ENCODE measurements around the gene GABARAPL1.
"Not testable (repeated sequence)": the region's sequence is repeated elsewhere in the genome, so short reads cannot be mapped to it uniquely, and the experiment has no call there.

Gene GABARAPL1

GRCh38 chr12:10197879-10198278 lies 14.8 kb upstream of the GABARAPL1 start:
- DNase-seq (ENCODE audit: low read depth) = no peak

- DNase-seq (ENCODE audit: low read depth) = not testable (repeated sequence)
Measured at GRCh38 chr12:10204495-10204894, 8.2 kb upstream of the GABARAPL1 start.

- DNase-seq (ENCODE audit: low read depth) = no peak
Measured at GRCh38 chr12:10205220-10205807, 7.4 kb upstream of the GABARAPL1 start.

GRCh38 chr12:10207136-10207535 lies 5.5 kb upstream of the GABARAPL1 start:
- no peak for DNase-seq (ENCODE audit: low read depth)

- no peak for DNase-seq (ENCODE audit: low read depth)
Measured at GRCh38 chr12:10210225-10210624, 2.5 kb upstream of the GABARAPL1 start.

- DNase-seq (ENCODE audit: low read depth) = no peak
Measured at GRCh38 chr12:10211101-10211939, 1.4 kb upstream of the GABARAPL1 start.

GRCh38 chr12:10211940-10212738 lies 538 bp upstream of the GABARAPL1 start:
- peak; percentile 63 for DNase-seq (ENCODE audit: low read depth)

- DNase-seq (ENCODE audit: low read depth) = peak; percentile 51
Measured at GRCh38 chr12:10213168-10214135, 775 bp downstream of the GABARAPL1 start.

- no peak for DNase-seq (ENCODE audit: low read depth)
Measured at GRCh38 chr12:10214136-10214894, 1.6 kb downstream of the GABARAPL1 start.

- DNase-seq (ENCODE audit: low read depth) = no peak
Measured at GRCh38 chr12:10214895-10215267, 2.2 kb downstream of the GABARAPL1 start.

GRCh38 chr12:10215436-10215835 lies 2.8 kb downstream of the GABARAPL1 start:
- no peak for DNase-seq (ENCODE audit: low read depth)

GRCh38 chr12:10215946-10216345 lies 3.3 kb downstream of the GABARAPL1 start:
- DNase-seq (ENCODE audit: low read depth) = not testable (repeated sequence)

- DNase-seq (ENCODE audit: low read depth) = no peak
Measured at GRCh38 chr12:10218021-10218420, 5.3 kb downstream of the GABARAPL1 start.

GRCh38 chr12:10220398-10221077 lies 7.9 kb downstream of the GABARAPL1 start:
- no peak for DNase-seq (ENCODE audit: low read depth)

- DNase-seq (ENCODE audit: low read depth) = no peak
Measured at GRCh38 chr12:10221846-10222245, 9.2 kb downstream of the GABARAPL1 start.

- DNase-seq (ENCODE audit: low read depth) = no peak
Measured at GRCh38 chr12:10223208-10223607, 10.5 kb downstream of the GABARAPL1 start.

GRCh38 chr12:10225426-10225825 lies 12.7 kb downstream of the GABARAPL1 start:
- not testable (repeated sequence) for DNase-seq (ENCODE audit: low read depth)

GRCh38 chr12:10226086-10226485 lies 13.4 kb downstream of the GABARAPL1 start:
- no peak for DNase-seq (ENCODE audit: low read depth)

GRCh38 chr12:10226731-10227130 lies 14.1 kb downstream of the GABARAPL1 start:
- no peak for DNase-seq (ENCODE audit: low read depth)

GRCh38 chr12:10227648-10228047 lies 15.0 kb downstream of the GABARAPL1 start:
- DNase-seq (ENCODE audit: low read depth) = no peak

All from stimulated activated CD8-positive, alpha-beta memory T cell treated with anti-CD3 and anti-CD28 coated beads, Interleukin-15, amount 100 ng/mL, for 24 hours (primary cell).